H1 (cell line): Measurements from ENCODE around the gene PYGB. TPM values are rescaled to one million over a fixed set of nuclear protein-coding genes. Genes with fewer than 3 reads are reported as not detected.

ENCODE experiments used
- CTCF ChIA-PET: fragments of 300-600 bp; sonication (Branson Sonifier 250); formaldehyde crosslinking; loops from one replicate; lab custom pipeline; 2021; ENCODE audit not compliant: partially characterized antibody; lab: Charles Lee
- POLR2A ChIA-PET: fragments of 300-600 bp; sonication (Branson Sonifier 250); formaldehyde crosslinking; loops from one replicate; lab custom pipeline; 2021; ENCODE audit warnings: inconsistent platforms; ENCODE audit not compliant: partially characterized antibody; lab: Charles Lee
- DNase-seq, 2 experiments: peaks; one replicate each; pipeline versions ENCODE4 v3.0.0 to v3.0.0-alpha.2; 2010 to 2022; ENCODE audit warnings: low spot score in 2 of 2, low read depth in 1 of 2, mixed read lengths in 1 of 2
- FAIRE-seq: peaks from 2 replicates; lab custom pipeline; 2011; peaks lifted over from hg19 to GRCh38; lab: Jason Lieb, UNC
- H2AFZ ChIP-seq: 2 replicates; pipeline ENCODE4 v1.8.1; 2012; ENCODE audit warnings: low read length, inconsistent platforms
- H2AK5ac ChIP-seq: 2 replicates; pipeline ENCODE4 v1.6.1; 2013; ENCODE audit warnings: low read depth, low read length
- H2BK120ac ChIP-seq: replicated peaks from 2 replicates; pipeline ENCODE3; 2013; ENCODE audit warnings: low read depth, low read length, inconsistent platforms
- H2BK12ac ChIP-seq: 2 replicates; pipeline ENCODE4 v1.6.1; 2013; ENCODE audit warnings: low read depth, low read length
- H2BK15ac ChIP-seq: 2 replicates; pipeline ENCODE4 v1.6.1; 2013; ENCODE audit warnings: low read length
- H2BK20ac ChIP-seq: 2 replicates; pipeline ENCODE4 v1.6.1; 2013; ENCODE audit warnings: low read length
- H2BK5ac ChIP-seq: 2 replicates; pipeline ENCODE4 v1.6.1; 2013; ENCODE audit warnings: low read depth, low read length
- H3K14ac ChIP-seq: 2 replicates; pipeline ENCODE4 v1.6.1; 2013; ENCODE audit warnings: inconsistent platforms; ENCODE audit not compliant: insufficient read length
- H3K18ac ChIP-seq: 2 replicates; pipeline ENCODE4 v1.6.1; 2013; ENCODE audit warnings: low read length; ENCODE audit errors: extremely low read depth
- H3K23ac ChIP-seq: 2 replicates; pipeline ENCODE4 v1.6.1; 2013; ENCODE audit warnings: inconsistent platforms; ENCODE audit not compliant: insufficient read length
- H3K23me2 ChIP-seq: 2 replicates; pipeline ENCODE4 v1.6.1; 2013; ENCODE audit warnings: low read depth, low read length
- H3K27ac ChIP-seq: 2 replicates; pipeline ENCODE4 v1.6.1; 2011; ENCODE audit warnings: low read depth, low read length, inconsistent platforms
- H3K27me3 ChIP-seq, 4 experiments: replicated peaks in 1 of 4; 1 replicate in 1 of 4; 2 replicates in 3 of 4; pipeline versions ENCODE4 v1.6.1 to v1.8.1; 2011 to 2013; ENCODE audit warnings: low read length in 3 of 4, mild to moderate bottlenecking in 3 of 4, inconsistent platforms in 2 of 4, mixed read lengths in 2 of 4, moderate library complexity in 1 of 4; ENCODE audit not compliant: control insufficient read depth in 3 of 4, insufficient read depth in 3 of 4; ENCODE audit errors: extremely low read depth in 1 of 4
- H3K36me3 ChIP-seq, 4 experiments: 2 replicates each; pipeline versions ENCODE4 v1.6.1 to v1.8.1; 2011 to 2013; ENCODE audit warnings: mild to moderate bottlenecking in 4 of 4, low read length in 3 of 4, moderate library complexity in 2 of 4, control low read depth in 1 of 4, inconsistent platforms in 1 of 4; ENCODE audit not compliant: insufficient read depth in 4 of 4, control insufficient read depth in 2 of 4
- H3K4ac ChIP-seq: replicated peaks from 2 replicates; pipeline ENCODE3; 2013; ENCODE audit warnings: low read length, low read depth, mixed read lengths, inconsistent platforms; ENCODE audit not compliant: insufficient read length
- H3K4me1 ChIP-seq, 4 experiments: replicated peaks in 1 of 4; 1 replicate in 1 of 4; 2 replicates in 3 of 4; pipeline versions ENCODE4 v1.6.1 to v1.8.1; 2011 to 2013; ENCODE audit warnings: low read length in 3 of 4, inconsistent platforms in 2 of 4, mixed read lengths in 1 of 4; ENCODE audit not compliant: insufficient read depth in 4 of 4, control insufficient read depth in 3 of 4
- H3K4me2 ChIP-seq, 2 experiments: 2 replicates each; pipeline versions ENCODE4 v1.6.1 to v1.8.1; 2011 to 2013; ENCODE audit warnings: low read depth in 2 of 2, low read length in 2 of 2, control low read depth in 1 of 2, inconsistent platforms in 1 of 2, mild to moderate bottlenecking in 1 of 2; ENCODE audit not compliant: insufficient read depth in 1 of 2
- H3K4me3 ChIP-seq, 4 experiments: fragments of 200-600, 300-600 bp in 1 of 4; sonication (generic), shearing (Covaris generic), sonication (Bioruptor Twin) in 1 of 4; 2 replicates each; pipeline versions ENCODE4 v1.5.1 to v1.8.1; 2011 to 2016; ENCODE audit warnings: low read length in 4 of 4, low read depth in 3 of 4, control low read depth in 2 of 4, inconsistent platforms in 2 of 4, mild to moderate bottlenecking in 2 of 4, mixed read lengths in 1 of 4, moderate library complexity in 1 of 4; ENCODE audit not compliant: insufficient read depth in 2 of 4; ENCODE audit errors: extremely low read depth in 1 of 4
- H3K56ac ChIP-seq: replicated peaks from 2 replicates; pipeline ENCODE3; 2013; ENCODE audit warnings: low read depth, mild to moderate bottlenecking, mixed read lengths, low read length, inconsistent platforms; ENCODE audit not compliant: insufficient read length
- H3K79me1 ChIP-seq: 2 replicates; pipeline ENCODE4 v1.6.1; 2013; ENCODE audit warnings: low read depth, low read length, control low read depth
- H3K79me2 ChIP-seq, 2 experiments: 2 replicates each; pipeline versions ENCODE4 v1.6.1 to v1.8.1; 2012 to 2013; ENCODE audit warnings: low read length in 2 of 2, mild to moderate bottlenecking in 2 of 2, inconsistent platforms in 1 of 2; ENCODE audit not compliant: insufficient read depth in 2 of 2, control insufficient read depth in 1 of 2
- H3K9ac ChIP-seq, 4 experiments: replicated peaks in 1 of 4; 1 replicate in 1 of 4; 2 replicates in 3 of 4; pipeline versions ENCODE4 v1.6.1 to v1.8.1; 2011 to 2013; ENCODE audit warnings: low read depth in 3 of 4, low read length in 3 of 4, control low read depth in 2 of 4, mild to moderate bottlenecking in 2 of 4, moderate library complexity in 2 of 4, inconsistent platforms in 1 of 4; ENCODE audit errors: extremely low read depth in 1 of 4
- H3K9me3 ChIP-seq, 2 experiments: 2 replicates each; pipeline versions ENCODE4 v1.6.1 to v1.8.1; 2012 to 2013; ENCODE audit warnings: mild to moderate bottlenecking in 2 of 2, moderate library complexity in 2 of 2, control low read depth in 1 of 2, inconsistent platforms in 1 of 2, low read depth in 1 of 2, low read length in 1 of 2, mixed read lengths in 1 of 2; ENCODE audit not compliant: insufficient read depth in 2 of 2
- H4K20me1 ChIP-seq, 2 experiments: replicated peaks in 1 of 2; 2 replicates each; pipeline versions ENCODE3 to v1.8.1; 2011 to 2013; ENCODE audit warnings: inconsistent platforms in 2 of 2, low read length in 2 of 2, mild to moderate bottlenecking in 1 of 2; ENCODE audit not compliant: insufficient read depth in 2 of 2, control insufficient read depth in 1 of 2
- H4K5ac ChIP-seq: 2 replicates; pipeline ENCODE4 v1.6.1; 2013; ENCODE audit warnings: low read length, low read depth, mixed read lengths, inconsistent platforms; ENCODE audit not compliant: insufficient read length
- H4K8ac ChIP-seq: 2 replicates; pipeline ENCODE4 v1.8.0; 2013; ENCODE audit warnings: mild to moderate bottlenecking, moderate library complexity, low read length, inconsistent platforms; ENCODE audit not compliant: insufficient read depth; ENCODE audit errors: extremely low read depth
- H4K91ac ChIP-seq: replicated peaks from 2 replicates; pipeline ENCODE3; 2013; ENCODE audit warnings: low read length, mixed read lengths, inconsistent platforms; ENCODE audit not compliant: insufficient read length
- RBBP5 ChIP-seq: IDR thresholded peaks from 2 replicates; pipeline ENCODE4 v1.7.1; 2012; ENCODE audit warnings: low read depth, mild to moderate bottlenecking, inconsistent platforms, low read length, moderate library complexity, borderline replicate concordance
- SRF ChIP-seq: IDR thresholded peaks from 2 replicates; pipeline ENCODE4 v1.6.1; 2011; ENCODE audit warnings: mild to moderate bottlenecking, low read depth, low read length, moderate library complexity
- WGBS, 2 experiments: shearing (Covaris generic) in 1 of 2; methylation state at CpG; one replicate each; pipeline versions ENCODE4 v1.1.6 to v1.1.7; 2013 to 2015; ENCODE audit warnings: low lambda C conversion rate in 2 of 2, mixed read lengths in 2 of 2, inconsistent platforms in 1 of 2, low coverage in 1 of 2, missing lambda C conversion rate in 1 of 2; ENCODE audit not compliant: insufficient replicate concordance in 2 of 2, insufficient coverage in 1 of 2, insufficient read length in 1 of 2; ENCODE audit errors: extremely low coverage in 1 of 2, missing lambda C conversion rate in 1 of 2; 5-methylcytosine and 5-hydroxymethylcytosine counted together
- polyA plus RNA-seq, 7 experiments: library from polyadenylated mRNA; depleted of rRNA in 3 of 7; stranded (reverse) in 5 of 7; unstranded in 2 of 7; fragments of >200 nt in 5 of 7; fragments of 200-250 nt in 2 of 7; gene quantifications; 1 replicate in 5 of 7; 2 replicates in 1 of 7; 4 replicates in 1 of 7; pipeline versions ENCODE4 v1.2.1 to v1.2.3, GENCODE V29; 2011 to 2013; ENCODE audit warnings: missing spikeins in 2 of 7, mixed read lengths in 2 of 7
- total RNA-seq: library from RNA; stranded (reverse); fragmentation: NEBNext Ultra II Directional; extraction: Animal tissue kit (Norgen Biotek cat#: 25700); gene quantifications from 2 replicates; pipeline ENCODE4 v1.2.1, GENCODE V29; 2021

The PYGB gene
- total and polyA plus RNA-seq, 2 of the 8 experiments (the other 6 are each of a cell fraction or from before 2014, with no cell fraction given), result 26.6 to 56.0 TPM

DNA sequence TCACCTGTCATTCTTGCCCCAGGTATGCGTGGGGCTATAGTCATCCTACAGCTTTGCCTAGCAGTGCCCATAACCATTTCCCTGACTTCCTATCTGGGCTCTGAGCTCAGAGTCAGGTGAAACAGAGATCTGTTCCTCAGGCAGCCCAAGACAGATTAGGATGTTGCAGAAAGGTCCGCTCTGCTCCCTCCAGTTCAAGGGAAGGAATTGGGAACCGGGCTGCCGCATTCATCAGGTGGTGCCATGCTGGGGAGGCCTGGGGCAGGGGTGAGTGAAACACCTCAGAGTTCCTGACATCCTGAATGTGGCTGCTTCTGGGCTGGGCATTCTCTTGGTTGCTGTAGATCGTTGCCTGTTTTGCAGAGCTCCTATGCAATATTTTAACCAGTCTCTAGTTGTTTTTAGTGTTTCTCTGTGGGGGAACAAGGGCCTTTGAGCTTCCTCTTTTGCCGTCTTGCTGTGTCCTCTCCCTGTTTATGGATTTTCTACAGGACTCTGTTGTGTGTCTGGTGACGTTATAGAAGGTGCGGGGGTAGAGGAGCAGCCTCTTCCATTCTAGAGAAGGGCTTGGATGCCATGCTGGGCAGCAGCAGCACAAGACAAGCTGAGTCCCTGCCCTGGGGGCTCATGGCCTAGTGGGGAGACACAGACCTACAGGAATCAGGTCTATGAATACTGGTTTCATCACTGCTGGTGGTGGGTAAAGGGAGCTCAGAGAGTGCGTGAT lies 43.2 kb upstream of the PYGB start:
- H2AK5ac ChIP-seq, result no peak overlapping the region
- no peak for DNase-seq
- peak overlapping the region; percentile 73; the same call in 1 of the 2 replicates for H2BK5ac ChIP-seq
- H3K79me1 ChIP-seq, result peaks cover 11% of the 10 kb centered on the region
- no peak overlapping the region for H3K23ac ChIP-seq
- H3K56ac ChIP-seq, result no peak overlapping the region
- POLR2A ChIA-PET, result no interaction called here
- peaks cover 0 to 6% of the 10 kb centered on the region in 2 experiments; a peak in 2 of 4 replicates for H3K79me2 ChIP-seq
- 0 out of 4 replicates have a peak overlapping the region, but pooled peaks of 1 of the 2 experiments have one; percentile 4 for H3K4me2 ChIP-seq
- no peak overlapping the region; the same call in 1 of the 2 replicates for H3K18ac ChIP-seq
- H4K91ac ChIP-seq, result no peak overlapping the region
- no peak overlapping the region for H2AFZ ChIP-seq
- H4K20me1 ChIP-seq, result peaks cover 0 to 2% of the 10 kb centered on the region in 2 experiments
- WGBS, 2 experiments, result 82% methylated on average over 9 of the region's 9 CpGs; no CpG with 5 or more reads in 1 of the 2 experiments
- no peak overlapping the region for H3K4ac ChIP-seq
- H3K4me1 ChIP-seq, result peaks cover 7 to 13% (median 11%) of the 10 kb centered on the region in 4 experiments
- no peaks in the 10 kb centered on the region for H3K36me3 ChIP-seq
- H2BK12ac ChIP-seq, result no peak overlapping the region
- H3K9me3 ChIP-seq, result no peaks in the 10 kb centered on the region
- H3K27me3 ChIP-seq, result no peaks in the 10 kb centered on the region; a peak in 1 of 7 replicates
- no peak overlapping the region; the same call in 1 of the 2 replicates for H3K27ac ChIP-seq
- no peak overlapping the region for H4K5ac ChIP-seq
- no peak overlapping the region for H3K4me3 ChIP-seq
- no peak overlapping the region for H4K8ac ChIP-seq
- CTCF ChIA-PET, result interaction anchor here (1.0 to 1.8 kb wide), 7 partner anchors 16 to 211 kb away, joined by 3 to 5 read pairs (median 4); no protein-coding TSS in a partner anchor
- H2BK120ac ChIP-seq, result no peak overlapping the region
- H2BK15ac ChIP-seq, result peak overlapping the region; percentile 61; the same call in 1 of the 2 replicates
- TF ChIP-seq RBBP5, result no peak
- TF ChIP-seq SRF, result no peak
- H3K23me2 ChIP-seq, result 0 out of 2 replicates have a peak, but pooled peaks cover 2% of the 10 kb centered on the region
- no peak for FAIRE-seq
- H3K14ac ChIP-seq, result no peak overlapping the region
- no peak overlapping the region; a peak in 1 of 7 replicates for H3K9ac ChIP-seq
- H2BK20ac ChIP-seq, result no peak overlapping the region
